HepG2 (cell line): ENCODE measurements around the gene SRP72. TPM values are rescaled to one million over a fixed set of nuclear protein-coding genes. Genes with fewer than 3 reads are reported as not detected.

Experiments
- BCL6 ChIP-seq: IDR thresholded peaks from 2 replicates; pipeline ENCODE4 v1.6.1; 2016; ENCODE audit warnings: missing genetic modification reagents, missing compliant biosample characterization
- FOXO4 ChIP-seq: sonication (generic); formaldehyde crosslinking; conservative IDR thresholded peaks from 2 replicates; pipeline ENCODE4 v1.8.1; 2023; ENCODE audit warnings: missing genetic modification reagents
- GMEB2 ChIP-seq: IDR thresholded peaks from 2 replicates; pipeline ENCODE4 v1.6.1; 2016; ENCODE audit warnings: missing biosample characterization, missing genetic modification reagents, low read depth
- HDAC2 ChIP-seq: sonication (generic); formaldehyde crosslinking; IDR thresholded peaks from 2 replicates; pipeline ENCODE4 v1.4.0; 2020; ENCODE audit warnings: missing genetic modification reagents
- HOXA7 ChIP-seq: sonication (generic); formaldehyde crosslinking; IDR thresholded peaks from 2 replicates; pipeline ENCODE4 v1.8.1; 2022; ENCODE audit warnings: mild to moderate bottlenecking, missing genetic modification reagents, moderate library complexity
- HOXA9 ChIP-seq: sonication (generic); formaldehyde crosslinking; IDR thresholded peaks from 2 replicates; pipeline ENCODE4 v1.8.1; 2022; ENCODE audit warnings: missing genetic modification reagents, mild to moderate bottlenecking, moderate library complexity, borderline replicate concordance
- PATZ1 ChIP-seq: sonication (generic); formaldehyde crosslinking; IDR thresholded peaks from 2 replicates; pipeline ENCODE4 v1.4.0; 2020; ENCODE audit warnings: missing genetic modification reagents
- PREB ChIP-seq: sonication (generic); formaldehyde crosslinking; IDR thresholded peaks from 2 replicates; pipeline ENCODE4 v1.4.0; 2020; ENCODE audit warnings: missing genetic modification reagents
- SYNCRIP ChIP-seq: fragments of 200-400 bp; formaldehyde crosslinking; IDR thresholded peaks from 2 replicates; pipeline ENCODE4 v1.6.1; 2018; ENCODE audit warnings: mild to moderate bottlenecking, low read depth, low read length; ENCODE audit not compliant: insufficient read depth
- TERF1 ChIP-seq: sonication (generic); formaldehyde crosslinking; IDR thresholded peaks from 2 replicates; pipeline ENCODE4 v1.8.0; 2022; ENCODE audit warnings: mild to moderate bottlenecking, missing genetic modification reagents, moderate library complexity
- THYN1 ChIP-seq: sonication (generic); formaldehyde crosslinking; IDR thresholded peaks from 2 replicates; pipeline ENCODE4 v1.8.1; 2023; ENCODE audit warnings: low read depth, mild to moderate bottlenecking, moderate library complexity, missing genetic modification reagents, borderline replicate concordance
- ZBTB46 ChIP-seq: sonication (generic); formaldehyde crosslinking; IDR thresholded peaks from 2 replicates; pipeline ENCODE4 v1.4.0; 2020; ENCODE audit warnings: mild to moderate bottlenecking, missing genetic modification reagents, borderline replicate concordance
- ZFX ChIP-seq: sonication (generic); formaldehyde crosslinking; IDR thresholded peaks from 2 replicates; pipeline ENCODE4 v1.4.0; 2020; ENCODE audit warnings: mild to moderate bottlenecking, low read depth, missing genetic modification reagents, moderate library complexity
- ZNF317 ChIP-seq: sonication (generic); formaldehyde crosslinking; IDR thresholded peaks from 2 replicates; pipeline ENCODE4 v1.5.0; 2020; ENCODE audit warnings: mild to moderate bottlenecking, missing genetic modification reagents
- ZNF335 ChIP-seq: sonication (generic); formaldehyde crosslinking; IDR thresholded peaks from 2 replicates; pipeline ENCODE4 v1.4.0; 2020; ENCODE audit warnings: missing genetic modification reagents
- ZNF432 ChIP-seq: sonication (generic); formaldehyde crosslinking; IDR thresholded peaks from 2 replicates; pipeline ENCODE4 v1.5.0; 2020; ENCODE audit warnings: missing genetic modification reagents, mild to moderate bottlenecking, borderline replicate concordance
- ZNF552 ChIP-seq: sonication (generic); formaldehyde crosslinking; IDR thresholded peaks from 2 replicates; pipeline ENCODE4 v1.9.0; 2022; ENCODE audit warnings: missing genetic modification reagents, mild to moderate bottlenecking, borderline replicate concordance
- ZNF777 ChIP-seq: sonication (generic); formaldehyde crosslinking; IDR thresholded peaks from 2 replicates; pipeline ENCODE4 v1.4.0; 2020; ENCODE audit warnings: missing genetic modification reagents
- polyA plus RNA-seq, 8 experiments: library from polyadenylated mRNA; depleted of rRNA in 3 of 8; stranded (reverse) in 7 of 8; unstranded in 1 of 8; fragments of >200 nt; fragmentation: Illumina TruSeq in 4 of 8; extraction: Trizol in 4 of 8; gene quantifications; 2 replicates each; pipeline versions ENCODE4 v1.2.1 to v1.2.3, GENCODE V29; 2011 to 2016; ENCODE audit warnings: low read depth in 4 of 8, missing spikeins in 1 of 8, mixed read lengths in 1 of 8; ENCODE audit not compliant: insufficient read depth in 1 of 8
- total RNA-seq, 5 experiments: library from RNA; depleted of rRNA; stranded (reverse); fragments of >200 nt; fragmentation: Illumina TruSeq; extraction: Trizol; gene quantifications; 2 replicates each; pipeline ENCODE4 v1.2.3, GENCODE V29; 2016; ENCODE audit warnings: low read depth in 1 of 5

SRP72 gene
- total and polyA plus RNA-seq, 2 of the 13 experiments (the other 11 are each of a cell fraction or from before 2014, with no cell fraction given), result 64.9 to 75.6 TPM

- TF ChIP-seq HDAC2 (CRISPR knock-in tag), result peak; percentile 11; the same call in 1 of the 2 replicates
- peak; percentile 25; the same call in 1 of the 2 replicates for TF ChIP-seq BCL6 (CRISPR knock-in tag)
- no peak for TF ChIP-seq ZNF432 (CRISPR knock-in tag)
- 0 out of 2 replicates have a peak, but pooled peaks have one; percentile 7 for TF ChIP-seq GMEB2 (CRISPR knock-in tag)
- TF ChIP-seq ZNF552, result peak; percentile 74
- peak; percentile 5; the same call in 1 of the 2 replicates for TF ChIP-seq PATZ1 (CRISPR knock-in tag)
- no peak for TF ChIP-seq SYNCRIP
- no peak for TF ChIP-seq HOXA7 (CRISPR knock-in tag)
- peak; percentile 80 for TF ChIP-seq ZFX (CRISPR knock-in tag)
- TF ChIP-seq ZNF777 (CRISPR knock-in tag), result peak; percentile 83
- TF ChIP-seq TERF1 (CRISPR knock-in tag), result no peak
- no peak for TF ChIP-seq ZNF335 (CRISPR knock-in tag)
- no peak for TF ChIP-seq THYN1 (CRISPR knock-in tag)
- TF ChIP-seq ZBTB46 (CRISPR knock-in tag), result no peak
- no peak for TF ChIP-seq FOXO4 (CRISPR knock-in tag)
- no peak for TF ChIP-seq HOXA9 (CRISPR knock-in tag)
- no peak for TF ChIP-seq PREB (CRISPR knock-in tag)
- TF ChIP-seq ZNF317 (CRISPR knock-in tag), result peak; percentile 86; the same call in 1 of the 2 replicates
Observed at GRCh38 chr4:56435140-56435926, 32.1 kb upstream of the SRP72 start, which contains the start of gene PPAT (continued).
